WERI-Rb-1 (cell line): ENCODE results near the gene ANO6.

Source experiments
- DNase-seq: peaks from one replicate; pipeline ENCODE4 v3.0.0-alpha.2; 2020
- H3K27ac ChIP-seq: fragments of 250-450 bp; sonication (Bioruptor Pico); 2 replicates; pipeline ENCODE4 v1.5.1; 2020; ENCODE audit warnings: mild to moderate bottlenecking, moderate library complexity
- H3K27me3 ChIP-seq: fragments of 250-450 bp; sonication (Bioruptor Pico); 2 replicates; pipeline ENCODE4 v1.5.1; 2021; ENCODE audit warnings: mild to moderate bottlenecking, low read depth, moderate library complexity; ENCODE audit not compliant: insufficient read depth, severe bottlenecking
- H3K36me3 ChIP-seq: fragments of 250-450 bp; sonication (Bioruptor Pico); 2 replicates; pipeline ENCODE4 v1.5.1; 2020; ENCODE audit warnings: mild to moderate bottlenecking, moderate library complexity
- H3K4me3 ChIP-seq: 2 replicates; pipeline ENCODE4 v1.5.1; 2011; ENCODE audit warnings: low read depth, mild to moderate bottlenecking, control low read depth, low read length
- H3K9me3 ChIP-seq: fragments of 250-450 bp; sonication (Bioruptor Pico); 2 replicates; pipeline ENCODE4 v1.5.1; 2021; ENCODE audit warnings: mild to moderate bottlenecking, moderate library complexity; ENCODE audit not compliant: severe bottlenecking
- TF ChIP-seq, protein P1 (sequence below): IDR thresholded peaks from 2 replicates; pipeline ENCODE4 v1.5.1; 2011; ENCODE audit warnings: low read depth, mild to moderate bottlenecking, control low read depth, inconsistent platforms, low read length

ANO6 gene

GRCh38 chr12:45270951-45271350, 55.1 kb downstream of the ANO6 start:
- no peak for DNase-seq
- TF ChIP-seq, protein P1, sequence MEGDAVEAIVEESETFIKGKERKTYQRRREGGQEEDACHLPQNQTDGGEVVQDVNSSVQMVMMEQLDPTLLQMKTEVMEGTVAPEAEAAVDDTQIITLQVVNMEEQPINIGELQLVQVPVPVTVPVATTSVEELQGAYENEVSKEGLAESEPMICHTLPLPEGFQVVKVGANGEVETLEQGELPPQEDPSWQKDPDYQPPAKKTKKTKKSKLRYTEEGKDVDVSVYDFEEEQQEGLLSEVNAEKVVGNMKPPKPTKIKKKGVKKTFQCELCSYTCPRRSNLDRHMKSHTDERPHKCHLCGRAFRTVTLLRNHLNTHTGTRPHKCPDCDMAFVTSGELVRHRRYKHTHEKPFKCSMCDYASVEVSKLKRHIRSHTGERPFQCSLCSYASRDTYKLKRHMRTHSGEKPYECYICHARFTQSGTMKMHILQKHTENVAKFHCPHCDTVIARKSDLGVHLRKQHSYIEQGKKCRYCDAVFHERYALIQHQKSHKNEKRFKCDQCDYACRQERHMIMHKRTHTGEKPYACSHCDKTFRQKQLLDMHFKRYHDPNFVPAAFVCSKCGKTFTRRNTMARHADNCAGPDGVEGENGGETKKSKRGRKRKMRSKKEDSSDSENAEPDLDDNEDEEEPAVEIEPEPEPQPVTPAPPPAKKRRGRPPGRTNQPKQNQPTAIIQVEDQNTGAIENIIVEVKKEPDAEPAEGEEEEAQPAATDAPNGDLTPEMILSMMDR: no peak
- no peaks in the 10 kb centered on the region for H3K27me3 ChIP-seq
- H3K4me3 ChIP-seq: no peak overlapping the region
- no peaks in the 10 kb centered on the region for H3K9me3 ChIP-seq
- H3K27ac ChIP-seq: no peak overlapping the region
- H3K36me3 ChIP-seq: no peaks in the 10 kb centered on the region

DNA sequence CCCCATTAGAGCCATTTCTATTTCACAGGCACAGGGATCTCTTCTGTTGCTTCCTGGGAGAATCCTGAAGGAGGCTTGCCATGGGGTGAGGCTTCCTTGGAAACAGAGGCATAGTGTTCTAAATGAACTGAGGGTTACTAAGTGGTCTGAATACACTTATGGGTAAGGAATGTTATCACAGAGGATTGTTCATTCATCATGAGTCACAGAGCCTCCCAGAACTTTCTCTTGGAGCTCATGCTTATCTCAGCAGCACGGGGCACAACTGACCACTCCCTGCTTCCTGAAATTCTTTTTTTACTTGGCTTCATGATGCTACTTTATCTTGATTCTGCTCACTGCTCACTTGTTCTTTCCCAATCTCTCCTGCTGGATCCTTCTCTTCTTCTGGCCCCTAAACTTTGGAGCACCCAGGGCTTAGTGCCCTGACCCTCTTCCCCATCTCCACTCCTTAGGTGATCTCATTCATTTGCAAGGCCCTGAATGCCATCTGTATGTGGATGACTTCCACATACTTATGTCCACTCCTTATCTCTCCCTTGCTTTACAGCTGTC, 57.9 kb downstream of the ANO6 start:
- DNase-seq: no peak

GRCh38 chr12:45276154-45276755, 60.4 kb downstream of the ANO6 start:
- no peak for DNase-seq
- H3K4me3 ChIP-seq: no peak overlapping the region
- H3K36me3 ChIP-seq: no peaks in the 10 kb centered on the region
- H3K27me3 ChIP-seq: no peaks in the 10 kb centered on the region
- no peak overlapping the region for H3K27ac ChIP-seq
- no peaks in the 10 kb centered on the region for H3K9me3 ChIP-seq
- TF ChIP-seq, protein P1: no peak

More for the DNA sequence above, 57.9 kb downstream of the ANO6 start:
- no peaks in the 10 kb centered on the region for H3K9me3 ChIP-seq
- TF ChIP-seq, protein P1: no peak
- H3K36me3 ChIP-seq: no peaks in the 10 kb centered on the region
- H3K27ac ChIP-seq: no peak overlapping the region
- H3K27me3 ChIP-seq: no peaks in the 10 kb centered on the region
- no peak overlapping the region for H3K4me3 ChIP-seq

DNA sequence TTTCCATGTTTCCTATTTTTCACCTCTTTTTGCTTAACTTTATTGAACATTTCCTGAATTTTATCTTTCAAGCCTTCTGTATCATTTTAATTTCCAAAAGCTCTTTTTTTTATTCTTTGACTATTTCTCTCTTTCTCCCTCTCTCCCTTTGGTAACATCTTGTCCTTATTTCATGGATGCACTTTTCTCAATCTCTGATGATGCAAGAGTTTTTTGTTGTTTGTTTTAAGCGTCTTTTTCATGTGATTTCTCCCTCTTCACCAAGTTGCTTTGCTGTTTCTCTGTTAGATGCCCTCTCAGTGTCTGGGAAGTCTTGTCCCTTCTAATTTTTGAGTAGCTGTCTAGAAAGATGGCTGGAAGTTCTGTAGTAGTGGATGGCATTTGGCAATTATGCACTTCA, 62.6 kb downstream of the ANO6 start:
- Histone ChIP-seq H3K9me3 (no peaks in the 10 kb centered on the region), H3K27me3 (no peaks in the 10 kb centered on the region), H3K4me3 (no peak overlapping the region), H3K27ac (no peak overlapping the region), H3K36me3 (no peaks in the 10 kb centered on the region)
- DNase-seq: no peak
- TF ChIP-seq, protein P1: no peak

DNA sequence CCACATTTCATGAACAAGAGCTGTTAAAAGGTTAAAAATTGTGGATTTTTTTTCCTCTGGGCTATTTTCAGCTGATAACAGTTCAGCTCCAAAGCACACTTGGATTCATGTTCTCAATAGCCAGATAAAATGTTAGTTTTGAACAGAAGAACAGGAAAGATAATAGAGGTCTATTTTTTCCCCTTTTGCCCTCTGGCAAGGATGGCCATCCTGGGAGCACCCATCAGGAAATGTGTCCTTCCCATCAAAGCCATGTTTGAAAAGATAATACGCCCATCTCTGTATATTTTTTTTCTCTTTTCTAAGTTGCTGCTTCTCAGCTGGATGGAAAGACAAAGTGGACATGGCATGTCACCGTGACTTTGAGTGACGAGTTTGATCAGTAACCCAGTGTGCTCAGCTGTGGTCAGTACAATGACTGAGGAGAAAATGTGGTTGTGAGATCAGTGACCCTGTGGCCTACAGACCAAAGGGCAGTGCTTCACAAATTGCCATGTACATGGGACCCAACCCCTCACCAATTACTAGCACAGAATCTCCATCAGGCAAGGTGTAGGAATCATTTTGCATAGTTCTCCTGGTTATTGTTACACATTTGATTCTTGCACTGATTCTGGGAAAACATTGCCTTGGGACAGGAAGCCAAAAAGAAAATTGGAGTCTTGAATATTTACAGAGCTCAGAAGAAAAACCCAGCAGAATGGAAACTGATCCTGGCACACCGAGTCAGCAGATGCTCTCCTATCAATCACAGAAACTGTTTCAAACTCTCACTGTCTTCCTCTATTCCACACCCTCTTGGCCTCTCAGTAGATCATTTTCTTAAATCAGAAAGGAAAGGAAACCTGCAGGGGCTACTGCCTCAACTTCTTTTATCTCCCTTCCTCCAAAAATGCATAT, 64.3 kb downstream of the ANO6 start:
- H3K36me3 ChIP-seq: no peaks in the 10 kb centered on the region
- no peaks in the 10 kb centered on the region for H3K27me3 ChIP-seq
- H3K9me3 ChIP-seq: no peaks in the 10 kb centered on the region
- H3K4me3 ChIP-seq: no peak overlapping the region
- no peak for DNase-seq
- TF ChIP-seq, protein P1: no peak
- H3K27ac ChIP-seq: no peak overlapping the region
